ENCODE measurements around the gene AKIP1.

Gene AKIP1

GRCh38 chr11:8959546-8960166 is 48.7 kb downstream of the AKIP1 start:
- no peak for DNase-seq (ENCODE audit: low read depth in 2 of 2)

GRCh38 chr11:8961401-8961800 is 50.4 kb downstream of the AKIP1 start:
- no peak for DNase-seq (ENCODE audit: low read depth in 2 of 2)

GRCh38 chr11:8962841-8963240 is 51.9 kb downstream of the AKIP1 start:
- DNase-seq (ENCODE audit: low read depth in 2 of 2): no peak

GRCh38 chr11:8963569-8964323 is 52.8 kb downstream of the AKIP1 start:
- peak; percentile 44 to 63 for DNase-seq (ENCODE audit: low read depth in 2 of 2)

GRCh38 chr11:8964324-8965320 is 53.6 kb downstream of the AKIP1 start, which contains the start of gene TMEM9B:
TMEM9B (minus strand) TSS chr11:8964442; CDS start chr11:8964313, 129 bp downstream.
- DNase-seq (ENCODE audit: low read depth in 2 of 2): peak; percentile 55 to 59

GRCh38 chr11:8967184-8967583 is 56.2 kb downstream of the AKIP1 start:
- DNase-seq (ENCODE audit: low read depth in 2 of 2): no peak
